HG02885 (cell line): ENCODE results near the gene PTPRT.

Experiments
- ATAC-seq: cut with Tn5 transposase; IDR thresholded peaks from one replicate; pipeline ENCODE4 v1.9.1; 2021; ENCODE audit warnings: mild to moderate bottlenecking; ENCODE audit not compliant: unreplicated experiment, poor library complexity

Gene PTPRT

GRCh38 chr20:42688576-42688975 is 501.1 kb downstream of the PTPRT start:
- no peak for ATAC-seq

GRCh38 chr20:42686057-42686456 is 503.6 kb downstream of the PTPRT start:
- ATAC-seq: no peak

GRCh38 chr20:42678895-42679294 is 510.8 kb downstream of the PTPRT start:
- ATAC-seq: no peak

- no peak for ATAC-seq
These were observed 533.6 kb downstream of the PTPRT start for GRCh38 chr20:42656130-42656529.

GRCh38 chr20:42652266-42652665 is 537.4 kb downstream of the PTPRT start:
- no peak for ATAC-seq

- no peak for ATAC-seq
These were observed 539.4 kb downstream of the PTPRT start for GRCh38 chr20:42650191-42650746.

- no peak for ATAC-seq
These were observed 540.0 kb downstream of the PTPRT start for GRCh38 chr20:42649748-42650147.

- no peak for ATAC-seq
These were observed 543.5 kb downstream of the PTPRT start for GRCh38 chr20:42646250-42646649.

- no peak for ATAC-seq
These were observed 547.8 kb downstream of the PTPRT start for GRCh38 chr20:42641886-42642285.

GRCh38 chr20:42639140-42639539 is 550.6 kb downstream of the PTPRT start:
- ATAC-seq: no peak

- no peak for ATAC-seq
These were observed 553.9 kb downstream of the PTPRT start for GRCh38 chr20:42635699-42636411.

GRCh38 chr20:42634156-42634555 is 555.5 kb downstream of the PTPRT start:
- no peak for ATAC-seq

- ATAC-seq: no peak
These were observed 561.0 kb downstream of the PTPRT start for GRCh38 chr20:42628683-42629082.

GRCh38 chr20:42613076-42613475 is 576.6 kb downstream of the PTPRT start:
- no peak for ATAC-seq

GRCh38 chr20:42611889-42612837 is 577.5 kb downstream of the PTPRT start:
- no peak for ATAC-seq

GRCh38 chr20:42611423-42611822 is 578.3 kb downstream of the PTPRT start:
- no peak for ATAC-seq

GRCh38 chr20:42610070-42610469 is 579.6 kb downstream of the PTPRT start:
- ATAC-seq: no peak

GRCh38 chr20:42609618-42610017 is 580.1 kb downstream of the PTPRT start:
- ATAC-seq: no peak

- no peak for ATAC-seq
These were observed 584.4 kb downstream of the PTPRT start for GRCh38 chr20:42604998-42605956.

- no peak for ATAC-seq
These were observed 586.1 kb downstream of the PTPRT start for GRCh38 chr20:42603655-42604054.
